ENCODE results near the gene NRARP.
A peak's percentile ranks its signal among the peaks of the same experiment; 100 is the strongest.

The NRARP gene

DNA sequence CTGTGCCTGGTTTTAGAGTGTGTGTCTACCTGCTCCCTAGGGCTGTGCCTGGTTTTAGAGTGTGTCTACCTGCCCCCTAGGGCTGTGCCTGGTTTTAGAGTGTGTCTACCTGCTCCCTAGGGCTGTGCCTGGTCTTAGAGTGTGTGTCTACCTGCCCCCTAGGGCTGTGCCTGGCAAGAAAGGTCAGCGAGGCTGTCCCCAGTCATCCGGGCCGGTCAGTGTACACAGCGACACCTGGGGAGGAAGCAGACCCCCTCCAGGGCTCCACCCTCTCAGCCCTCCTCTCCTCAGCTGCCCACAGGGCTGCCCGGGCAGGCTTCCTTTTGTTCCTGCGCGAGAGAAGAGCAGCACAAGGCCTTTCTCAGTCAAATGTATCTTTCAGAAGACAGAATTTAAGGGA, 4.1 kb downstream of the NRARP start:
- no peak for DNase-seq (ENCODE audit: low read depth)

DNA sequence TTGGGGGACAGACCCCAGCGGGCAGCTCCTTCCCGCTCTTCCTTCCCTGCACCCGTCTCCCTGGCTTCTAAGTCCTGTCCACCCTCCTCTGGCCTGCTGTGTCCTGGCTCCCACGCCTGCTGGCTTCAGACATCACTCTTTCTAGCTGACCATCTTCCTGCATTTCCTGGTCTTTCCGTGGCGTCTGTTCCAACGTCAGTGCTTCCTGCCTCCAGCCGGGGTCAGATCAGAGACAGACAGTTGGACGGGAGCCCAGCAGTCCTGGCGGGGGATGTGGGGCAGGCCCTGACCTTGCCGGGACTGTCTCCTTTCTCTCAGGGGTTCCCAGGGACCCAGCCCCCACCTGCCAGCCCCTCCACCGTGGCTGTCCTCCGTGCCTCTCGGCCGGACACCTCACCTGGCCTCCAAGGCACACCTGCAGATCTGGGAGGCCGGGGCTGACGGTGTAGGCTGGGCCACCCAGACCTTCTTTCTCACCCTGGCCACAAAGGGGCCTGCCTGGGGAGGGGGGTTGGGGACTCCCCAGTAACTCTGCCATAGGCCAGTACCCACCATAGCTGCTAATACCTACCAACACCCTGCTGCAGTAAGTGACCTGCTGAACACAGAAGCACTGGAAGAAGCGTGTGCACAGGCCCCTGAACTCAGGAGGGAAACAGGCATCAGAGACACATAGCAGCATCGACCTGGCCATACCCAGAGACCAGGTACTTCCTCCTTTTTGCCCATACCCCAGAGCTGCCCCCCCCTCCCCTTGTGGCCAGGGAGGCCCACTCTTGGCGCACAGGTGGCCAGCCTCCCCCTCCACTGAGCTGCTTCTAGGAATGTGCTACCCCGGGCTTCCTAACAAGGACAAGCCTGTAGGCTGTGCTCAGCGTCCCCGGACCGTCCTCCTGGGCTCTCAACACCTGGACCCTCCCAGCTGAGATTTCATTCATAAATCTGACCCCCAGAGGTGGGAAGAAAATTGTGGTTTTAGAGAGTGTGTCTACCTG, 5.1 kb downstream of the NRARP start:
- peak; percentile 75 for DNase-seq (ENCODE audit: low read depth)

DNA sequence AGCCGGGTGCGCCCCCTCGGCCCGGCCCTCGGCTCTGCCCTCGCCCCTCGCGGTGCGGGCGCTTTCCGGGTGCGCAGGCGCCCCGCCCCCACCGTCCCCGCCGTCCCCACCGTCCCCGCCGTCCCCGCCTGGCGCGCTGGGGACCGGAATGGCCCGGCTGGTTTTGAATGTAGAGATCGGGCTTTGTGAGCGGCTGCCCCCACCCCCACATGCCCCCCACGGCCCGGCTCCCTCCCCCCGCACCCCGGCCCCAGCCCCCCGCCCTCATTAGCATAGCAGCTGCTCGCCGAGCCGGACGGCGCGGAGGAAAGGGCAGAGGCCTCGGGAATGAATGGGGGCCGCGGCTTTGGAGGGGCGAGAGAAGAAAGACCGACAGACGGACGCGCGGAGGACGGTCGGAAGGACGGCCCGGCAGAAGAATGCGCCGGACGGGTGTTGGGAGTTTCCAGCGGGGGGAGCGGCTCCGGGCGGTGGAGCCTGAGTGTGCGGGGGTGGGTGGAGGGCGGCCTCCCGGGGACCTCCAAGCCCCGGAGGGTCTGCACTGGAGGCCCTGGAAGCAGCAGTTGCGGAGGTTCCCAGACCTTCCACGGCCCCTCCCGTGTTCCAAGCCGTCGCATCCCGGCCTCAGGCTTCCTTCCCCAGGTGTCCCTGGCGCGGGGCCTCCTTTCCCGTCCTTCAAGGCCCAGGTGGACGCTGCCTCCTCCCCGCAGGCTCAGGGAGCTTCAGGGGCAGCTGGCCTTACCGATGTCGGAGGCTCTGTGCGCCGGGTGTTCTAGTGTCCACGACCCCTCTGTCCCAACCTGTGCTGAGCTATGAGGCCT, 6.0 kb downstream of the NRARP start:
- no peak for DNase-seq (ENCODE audit: low read depth)

DNA sequence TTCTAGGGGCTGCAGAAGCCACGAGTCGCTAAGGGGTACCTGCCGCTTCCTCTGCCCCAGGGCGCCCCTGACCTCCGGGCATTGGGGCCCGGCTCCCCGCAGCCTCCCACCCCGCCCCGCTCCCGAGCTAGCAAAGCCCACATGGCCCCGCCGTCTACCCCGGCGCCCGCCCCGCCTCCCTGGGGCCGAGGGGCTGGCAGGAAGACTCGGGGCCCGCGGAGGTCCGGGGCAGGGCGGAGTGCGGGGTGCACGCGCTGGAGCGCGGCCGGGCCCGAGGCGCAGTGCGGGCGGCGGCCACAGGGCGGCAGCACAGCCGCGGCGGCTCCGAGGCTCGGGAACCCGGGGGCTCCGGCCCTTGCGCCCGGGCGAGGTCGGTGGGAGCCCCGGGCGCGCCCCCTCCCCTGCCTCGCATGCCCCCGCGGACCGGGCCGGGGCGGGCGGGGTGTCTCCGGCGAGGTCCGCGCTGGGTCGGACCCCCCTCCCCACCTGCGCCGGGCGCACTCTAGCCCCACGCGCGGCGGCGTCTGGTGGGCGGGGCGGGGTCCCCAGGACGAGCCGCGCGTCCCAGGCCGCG, 6.7 kb downstream of the NRARP start:
- no peak for DNase-seq (ENCODE audit: low read depth)

DNA sequence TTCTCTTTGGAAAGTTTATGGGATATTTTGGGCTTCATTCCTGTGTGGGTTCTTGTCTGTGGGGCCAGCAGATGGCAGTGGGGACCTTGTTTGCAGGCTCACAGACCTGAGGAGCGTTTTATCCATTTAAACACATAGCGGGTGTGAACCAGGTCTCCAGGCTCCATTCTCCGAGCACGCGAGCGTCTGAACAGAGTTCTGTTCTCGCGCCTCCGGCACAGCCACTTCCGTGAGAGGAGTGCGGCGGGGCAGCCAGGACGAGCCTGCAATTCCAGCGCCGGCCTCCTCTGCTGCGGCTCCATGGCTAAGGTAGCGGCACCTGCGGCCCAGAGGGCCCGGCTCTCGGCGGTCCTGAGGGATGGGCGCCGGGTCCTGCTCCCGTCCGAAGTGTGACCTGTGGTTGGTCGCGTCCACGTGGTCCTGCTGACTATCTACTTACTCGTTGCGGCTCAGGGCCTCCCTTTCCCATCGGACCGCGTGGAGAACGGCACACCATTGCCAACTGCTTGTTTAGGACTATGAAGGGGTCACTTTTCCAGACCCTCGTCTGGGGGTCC, 7.3 kb downstream of the NRARP start:
- peak; percentile 51 for DNase-seq (ENCODE audit: low read depth)

DNA sequence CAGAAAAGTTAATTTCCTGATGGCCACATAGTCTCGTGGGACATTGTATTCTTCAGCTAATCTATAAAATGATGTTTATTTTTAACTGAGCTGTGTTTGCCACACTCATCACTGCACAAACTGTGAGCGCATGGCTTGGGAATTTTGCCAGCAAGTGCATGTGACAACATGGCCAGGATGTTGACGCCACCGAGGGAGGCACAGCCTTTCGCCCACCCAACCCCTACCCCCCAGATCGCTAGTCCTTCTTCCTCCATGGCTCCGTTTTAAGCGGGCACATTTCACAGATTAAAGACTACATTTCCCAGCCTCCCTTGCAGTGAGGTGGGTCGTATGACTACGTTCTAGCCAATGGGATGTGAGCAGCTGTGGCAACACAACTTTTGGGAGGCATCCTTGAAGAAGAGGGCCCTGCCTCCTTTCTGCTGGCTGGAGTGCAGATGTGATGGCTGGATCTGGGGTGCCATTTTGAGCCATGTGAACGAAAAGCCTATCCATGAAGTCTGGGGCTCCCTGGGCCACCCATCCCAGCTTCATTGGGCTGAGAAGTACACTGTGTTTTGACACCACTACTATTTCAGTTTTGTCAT, 7.9 kb downstream of the NRARP start:
- DNase-seq (ENCODE audit: low read depth) = peak; percentile 60

DNA sequence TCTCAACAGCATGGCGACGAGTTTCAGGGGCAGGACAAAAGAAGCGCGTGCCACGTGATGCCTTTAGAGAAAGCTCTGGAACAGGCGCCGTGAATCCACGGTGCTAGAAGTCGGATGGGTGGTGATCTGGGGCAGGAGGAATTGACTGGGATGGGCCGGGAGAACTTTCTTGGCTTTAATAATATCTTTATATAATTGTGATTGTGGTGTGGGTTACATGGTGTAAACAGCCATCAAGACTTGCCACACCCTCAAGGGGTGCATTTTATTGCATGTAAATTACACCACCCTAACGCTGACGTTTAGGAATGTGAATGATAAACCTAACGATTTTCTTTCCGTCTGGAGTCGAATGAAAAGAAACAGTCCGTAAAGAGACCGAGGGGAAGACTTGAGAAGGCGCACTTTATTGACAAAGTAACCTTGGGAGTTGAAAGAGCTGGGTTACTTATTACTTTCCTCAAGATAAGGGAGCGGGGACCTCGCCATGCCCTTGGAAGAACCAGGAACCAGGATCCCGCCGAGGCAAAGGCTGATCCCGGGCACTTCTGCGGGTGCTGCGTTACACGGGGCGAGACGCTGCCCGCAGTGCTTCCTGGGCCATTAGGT, 8.5 kb downstream of the NRARP start:
- no peak for DNase-seq (ENCODE audit: low read depth)

DNA sequence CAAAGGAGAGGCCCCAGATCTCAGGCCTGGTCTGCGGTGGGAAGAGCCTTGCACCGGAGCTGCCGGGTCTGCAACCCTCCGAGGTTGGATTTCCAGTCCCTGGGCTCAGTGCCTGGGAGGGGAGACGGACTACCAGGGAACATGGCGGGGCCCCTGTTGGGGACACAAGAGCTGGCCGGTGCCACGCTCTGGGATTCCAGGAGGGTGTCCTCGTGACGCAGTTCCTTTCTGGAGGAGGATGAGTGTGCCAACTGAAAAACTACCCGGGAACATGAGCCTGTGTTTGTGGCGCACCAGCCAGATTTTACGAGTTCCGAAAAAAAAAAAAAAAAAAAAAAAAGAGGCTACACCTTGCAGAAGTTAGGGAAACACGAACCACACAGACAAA, 9.0 kb downstream of the NRARP start:
- no peak for DNase-seq (ENCODE audit: low read depth)

DNA sequence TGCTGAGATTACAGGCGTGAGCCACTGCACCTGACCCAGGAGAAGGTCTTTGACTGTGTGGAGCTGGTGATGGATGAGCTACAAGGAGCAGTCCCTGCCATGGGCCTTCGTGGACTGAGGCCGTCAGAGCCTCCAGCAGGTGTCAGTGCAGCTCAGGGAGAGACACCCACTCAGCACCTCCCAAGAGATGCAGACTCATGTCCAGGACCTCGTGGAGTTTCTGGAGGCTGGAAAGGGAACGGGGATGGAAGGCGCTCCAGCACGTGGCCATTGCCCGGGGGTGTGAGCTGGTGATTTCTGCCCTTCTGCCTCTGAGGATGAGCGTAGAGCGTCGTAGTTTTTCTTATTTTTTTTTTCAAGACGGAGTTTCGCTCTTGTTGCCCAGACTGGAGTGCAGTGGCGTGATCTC, 15.1 kb downstream of the NRARP start:
- peak; percentile 72 for DNase-seq (ENCODE audit: low read depth)

DNA sequence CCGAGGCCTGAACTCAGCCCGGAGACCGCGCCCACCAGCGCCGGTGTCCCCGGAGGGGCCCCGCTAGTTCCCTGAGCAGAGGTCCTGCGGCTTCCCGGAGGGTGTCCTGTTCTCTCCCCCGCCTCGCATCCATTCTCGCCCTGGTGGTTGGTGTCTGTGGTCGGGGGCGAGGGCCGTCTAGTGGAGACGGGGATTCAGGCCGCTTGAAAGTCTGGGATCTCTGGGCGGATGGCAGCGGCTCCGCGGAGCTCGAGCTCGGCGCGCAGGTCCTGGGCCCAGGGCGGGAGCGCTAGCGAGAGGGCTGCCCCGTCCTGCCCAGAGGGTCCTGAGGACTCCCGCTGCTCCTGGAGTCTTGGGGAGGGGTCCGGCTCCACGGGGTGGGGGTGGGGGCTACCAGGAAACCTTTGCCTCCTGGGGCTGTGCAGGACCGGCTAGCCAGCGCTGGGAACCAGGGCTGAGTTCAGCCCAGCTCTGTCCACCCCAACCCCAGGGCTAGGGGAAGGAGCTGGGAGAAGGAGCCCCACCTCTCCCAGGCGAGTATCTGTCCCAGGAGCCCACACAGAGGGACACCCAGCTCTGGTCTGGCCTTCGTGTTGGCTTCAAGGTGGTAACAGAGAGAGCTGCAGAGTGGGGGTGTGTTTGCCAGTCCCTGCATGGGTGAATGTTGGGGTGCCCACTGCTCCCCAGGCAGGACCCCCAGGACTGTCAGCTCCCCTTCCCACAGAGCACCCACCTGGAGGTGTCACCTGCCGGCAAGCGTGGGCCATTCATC, 20.5 kb downstream of the NRARP start:
- DNase-seq (ENCODE audit: low read depth) = no peak

DNA sequence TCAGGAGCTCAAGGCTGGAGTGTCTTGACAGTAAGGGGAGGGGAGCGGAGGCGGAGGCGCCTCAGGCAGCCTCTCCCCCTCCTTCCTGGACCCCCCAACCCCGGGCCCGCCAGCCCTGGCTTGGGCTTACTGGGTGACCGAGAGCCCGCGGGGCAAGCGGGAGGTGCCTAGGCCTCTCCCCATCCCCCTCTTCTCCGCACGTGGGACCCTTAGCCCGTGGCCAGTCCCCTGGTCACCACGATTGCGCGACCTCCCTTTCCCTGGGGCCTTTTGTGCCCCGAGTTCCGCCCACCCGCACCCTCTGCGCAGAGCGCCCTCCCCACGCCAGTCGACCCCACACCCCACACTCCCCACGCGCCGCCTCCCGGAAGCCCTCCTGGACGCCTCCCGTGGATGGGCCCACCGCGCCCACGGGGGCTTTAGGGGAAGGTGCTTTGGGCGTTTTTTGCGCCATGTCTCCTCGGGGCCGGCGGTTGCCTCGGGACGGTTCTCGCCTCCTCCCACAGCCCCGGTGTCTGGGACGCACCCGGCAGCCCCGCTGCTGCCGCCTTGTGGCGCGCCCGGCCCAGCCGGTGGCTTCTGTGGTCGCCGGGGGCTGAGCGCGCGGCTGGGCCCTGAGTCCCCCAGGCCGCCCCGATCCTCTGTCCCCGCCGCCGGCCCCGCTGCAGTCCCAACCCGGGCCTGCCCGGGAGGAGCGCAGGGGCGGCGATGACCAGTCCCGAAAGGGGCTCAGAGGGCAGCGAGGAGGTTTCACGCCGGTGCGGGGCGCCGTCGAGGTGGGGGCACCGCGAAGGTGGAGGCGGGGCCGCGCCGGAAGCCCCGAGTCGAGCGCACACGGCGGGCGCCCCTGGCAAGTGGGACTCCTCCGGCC, 21.4 kb downstream of the NRARP start:
- DNase-seq (ENCODE audit: low read depth) = no peak

DNA sequence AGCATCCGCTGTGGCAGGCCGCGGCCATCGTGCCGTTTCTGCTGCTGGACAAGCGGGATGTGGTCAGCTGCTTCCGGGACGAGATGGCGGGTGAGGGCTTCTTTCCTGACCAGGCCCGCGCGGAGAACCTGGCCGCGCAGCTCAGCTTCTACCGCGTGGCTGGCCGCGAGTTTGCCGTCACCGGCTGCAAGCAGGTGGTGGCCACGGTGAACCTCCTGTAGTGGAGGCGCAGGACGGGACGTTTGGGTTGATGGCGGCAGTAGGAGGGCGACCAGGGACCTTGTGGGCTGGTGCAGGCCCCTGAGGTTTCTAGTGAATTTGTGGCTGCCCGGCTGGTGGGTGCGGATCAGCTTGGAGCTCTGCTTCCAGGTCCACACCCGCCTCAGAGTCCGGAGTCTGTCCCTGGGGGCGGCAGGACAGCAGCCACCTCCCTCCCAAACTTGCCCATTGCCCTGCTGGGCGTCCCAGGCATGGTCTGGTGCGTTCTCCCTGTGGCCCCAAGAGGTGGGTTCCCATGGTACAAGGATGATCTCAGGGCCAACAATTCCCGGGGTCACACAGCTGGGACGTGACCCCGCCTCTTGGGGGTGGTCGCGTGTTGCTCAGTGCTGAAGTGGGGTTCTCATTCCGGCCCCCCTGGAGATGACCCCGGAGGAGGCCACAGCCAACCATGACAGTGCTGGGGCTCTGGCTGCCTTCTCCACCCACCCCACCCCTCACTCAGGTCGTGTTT, 22.2 kb downstream of the NRARP start:
- DNase-seq (ENCODE audit: low read depth) = no peak

DNA sequence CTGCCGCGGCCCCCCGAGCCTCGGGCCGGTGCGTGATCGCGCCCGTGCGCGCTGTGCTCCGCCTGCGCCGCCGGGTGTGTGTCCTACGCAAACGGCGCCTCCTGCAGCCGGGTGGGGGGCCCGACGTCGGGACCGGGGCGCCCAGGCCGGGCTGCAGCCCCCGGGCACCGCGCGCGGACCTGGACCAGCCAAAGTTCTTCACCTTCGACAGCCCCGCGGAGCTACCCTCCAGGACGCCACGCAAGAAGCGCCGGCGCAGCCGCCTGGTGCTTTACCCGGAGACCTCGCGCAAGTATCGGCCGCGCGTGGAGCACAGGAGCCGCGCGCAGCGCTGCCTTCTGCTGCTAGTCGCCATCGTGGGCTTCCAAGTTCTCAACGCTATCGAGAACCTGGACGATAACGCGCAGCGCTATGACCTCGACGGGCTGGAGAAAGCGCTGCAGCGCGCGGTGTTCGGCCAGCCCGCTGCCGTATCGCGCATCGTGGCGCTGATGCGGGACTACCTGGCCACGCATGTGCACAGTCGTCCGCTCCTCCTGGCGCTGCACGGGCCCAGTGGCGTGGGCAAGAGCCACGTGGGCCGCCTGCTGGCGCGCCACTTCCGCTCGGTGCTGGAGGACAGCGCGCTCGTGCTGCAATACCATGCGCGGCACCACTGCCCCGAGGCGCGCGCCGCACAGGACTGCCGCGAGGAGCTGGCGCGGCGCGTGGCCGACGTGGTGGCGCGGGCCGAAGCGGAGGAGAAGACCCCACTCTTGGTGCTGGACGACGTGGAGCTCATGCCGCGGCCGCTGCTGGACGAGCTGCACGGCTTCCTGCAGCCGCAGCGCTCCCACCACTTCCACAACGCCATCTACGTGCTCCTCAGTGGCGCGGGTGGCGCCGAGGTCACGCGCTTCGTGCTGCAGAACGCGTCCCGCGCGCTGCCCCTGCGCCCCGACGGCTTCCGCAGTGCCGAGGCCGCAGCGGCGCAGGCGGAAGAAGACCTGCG, 23.1 kb downstream of the NRARP start:
- DNase-seq (ENCODE audit: low read depth) = no peak

DNA sequence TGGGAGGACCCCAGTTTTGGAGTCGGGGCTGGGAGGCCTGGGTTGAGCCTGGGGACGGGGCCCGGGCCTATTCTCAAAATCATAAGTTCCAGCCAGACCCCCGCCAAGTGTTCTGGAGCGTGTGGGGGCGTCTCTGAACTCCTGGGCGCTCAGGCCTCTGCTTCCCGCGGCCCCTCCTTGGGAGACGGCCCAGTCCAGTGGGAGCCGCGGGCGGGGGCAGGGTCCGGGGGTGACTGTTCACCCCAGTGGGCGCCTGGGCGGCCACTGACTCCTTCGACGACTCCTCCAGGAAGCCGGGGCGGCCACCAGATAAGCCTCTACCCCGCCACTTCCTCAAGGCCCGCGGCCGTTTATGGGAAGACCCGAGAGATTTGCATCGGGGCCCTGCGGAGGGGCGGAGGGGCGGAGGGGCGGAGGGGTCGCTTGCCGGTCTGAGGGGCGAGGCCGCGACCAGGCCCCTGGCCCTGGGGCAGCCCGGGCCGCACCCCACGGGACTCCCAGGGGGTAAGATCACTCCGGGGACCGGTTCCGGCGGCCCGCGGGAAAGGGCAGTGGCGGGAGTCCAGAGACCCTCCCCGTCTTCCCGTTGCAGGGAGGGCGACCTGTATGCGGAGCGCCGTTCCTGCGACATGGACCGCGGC, 23.9 kb downstream of the NRARP start:
- DNase-seq (ENCODE audit: low read depth) = no peak

DNA sequence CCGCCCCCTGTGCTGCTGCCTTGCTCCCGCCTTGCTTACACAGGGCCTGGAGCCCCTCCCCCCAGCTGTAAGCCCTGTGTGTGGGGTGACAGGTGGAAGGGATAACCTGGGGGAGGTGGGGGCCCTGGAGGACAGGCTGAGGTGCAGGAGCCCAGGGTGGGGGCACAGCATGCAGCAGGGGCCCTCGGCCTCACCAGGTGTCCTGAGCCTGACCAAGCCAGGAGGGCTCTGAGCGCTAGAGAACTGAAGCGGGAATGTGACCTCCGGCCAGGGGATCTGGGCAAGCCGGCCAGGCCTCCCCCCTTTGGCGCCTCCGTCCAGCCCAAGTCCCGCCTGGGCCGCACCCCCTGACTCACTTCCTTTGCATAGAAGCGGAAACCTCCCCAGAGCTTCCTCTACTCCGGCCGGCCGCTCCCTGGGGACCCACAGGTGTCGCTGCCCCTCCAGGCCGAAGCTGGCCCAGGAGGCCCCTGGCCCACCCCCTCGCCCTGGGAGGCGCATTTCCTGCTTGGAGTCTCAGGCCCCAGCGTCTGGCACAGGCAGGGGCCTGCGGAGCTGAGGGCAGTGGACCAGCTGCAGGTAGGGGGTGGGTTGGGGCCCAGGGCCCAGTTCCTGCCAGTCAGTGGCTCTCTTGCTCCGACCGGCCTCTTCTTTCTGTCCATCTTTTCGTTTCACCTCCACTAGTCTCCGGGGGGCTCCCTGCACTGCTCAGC, 24.6 kb downstream of the NRARP start, which contains the start of gene TOR4A:
Gene TOR4A, plus strand, starts transcription at position 398 of the 713 bp plus-strand sequence. CDS start 964 bp downstream, outside the sequence.
- DNase-seq (ENCODE audit: low read depth) = peak; percentile 89
